HEK293 (cell line): ENCODE results near the gene GDPGP1.

Experiments
- CTCF ChIP-seq: fragments of 450-650 bp; formaldehyde crosslinking; IDR thresholded peaks from 2 replicates; pipeline ENCODE4 v1.5.1; 2016; ENCODE audit warnings: missing biosample characterization, missing genetic modification characterization
- MYNN ChIP-seq: fragments of 450-650 bp; formaldehyde crosslinking; IDR thresholded peaks from 2 replicates; pipeline ENCODE4 v1.5.1; 2016; ENCODE audit warnings: missing biosample characterization, missing genetic modification characterization, borderline replicate concordance
- ZBTB11 ChIP-seq: fragments of 450-650 bp; formaldehyde crosslinking; conservative IDR thresholded peaks from 2 replicates; pipeline ENCODE4 v1.5.1; 2016; ENCODE audit warnings: low read depth, missing biosample characterization, missing genetic modification characterization
- ZFP69B ChIP-seq: fragments of 450-650 bp; formaldehyde crosslinking; IDR thresholded peaks from 2 replicates; pipeline ENCODE4 v1.5.1; 2016; ENCODE audit warnings: missing biosample characterization, missing genetic modification characterization
- ZNF544 ChIP-seq: fragments of 450-650 bp; formaldehyde crosslinking; IDR thresholded peaks from 2 replicates; pipeline ENCODE4 v1.5.0; 2017; ENCODE audit warnings: missing biosample characterization, missing genetic modification characterization

- TF ChIP-seq ZNF544 (tag by site-specific recombination) (no peak), CTCF (tag by site-specific recombination) (no peak), MYNN (no peak), ZFP69B (tag by site-specific recombination) (no peak), ZBTB11 (tag by site-specific recombination) (no peak)
Observed at GRCh38 chr15:90232941-90233386, 1.0 kb upstream of the GDPGP1 start.
